Suprapubic skin (tissue), 4 donors: ENCODE data around the gene WLS.

Experiments
- CTCF ChIP-seq, 2 donors: fragments of 200-600 bp in 1 of 2; fragments of 450-650 bp in 1 of 2; sonication (generic) in 1 of 2; IDR thresholded peaks; one replicate each; pipeline ENCODE4 v1.5.1; 2016 to 2019; ENCODE audit warnings: antibody characterized with exemption in 2 of 2, mild to moderate bottlenecking in 1 of 2, moderate library complexity in 1 of 2
- EP300 ChIP-seq: sonication (generic); formaldehyde crosslinking; IDR thresholded peaks from one replicate; pipeline ENCODE4 v1.6.1; 2017; ENCODE audit warnings: antibody characterized with exemption
- POLR2A ChIP-seq, 2 donors: fragments of 450-650 bp; IDR thresholded peaks; one replicate each; pipeline ENCODE4 v1.6.1; 2017; ENCODE audit warnings: antibody characterized with exemption in 2 of 2, mild to moderate bottlenecking in 2 of 2, moderate library complexity in 2 of 2
- POLR2AphosphoS5 ChIP-seq, 3 donors: sonication (generic); formaldehyde crosslinking; IDR thresholded peaks; one replicate each; pipeline ENCODE4 v1.6.1; 2017; ENCODE audit warnings: antibody characterized with exemption in 3 of 3

- TF ChIP-seq CTCF (IDR thresholded peaks at IDR 0.05) (peak; percentile 25 to 56), EP300 (no peak), POLR2AphosphoS5 (IDR thresholded peaks at IDR 0.05) (no peak), POLR2A (IDR thresholded peaks at IDR 0.05) (no peak)
Measured at GRCh38 chr1:68111519-68112436, 120.5 kb downstream of the WLS start.
